ENCODE data around the gene PDCD4.

The PDCD4 gene

DNA sequence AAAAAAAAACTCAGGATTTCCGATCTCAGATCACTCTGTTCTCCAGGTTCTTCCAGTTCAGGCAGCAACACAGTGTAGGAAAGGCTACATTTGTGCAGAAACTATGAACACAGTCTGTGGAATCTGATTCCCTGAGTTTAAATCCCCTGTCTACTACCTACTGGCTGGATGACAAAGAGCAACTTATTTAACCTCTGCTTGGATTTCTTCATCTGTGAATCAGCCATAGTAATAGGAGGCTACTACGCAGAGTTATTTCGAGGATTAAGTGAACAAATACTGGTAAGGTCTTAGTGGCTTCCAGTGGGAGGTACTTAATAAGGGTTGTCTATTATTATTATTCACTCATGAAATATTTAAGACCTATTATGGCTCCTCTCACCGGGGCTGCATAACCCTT lies 44.3 kb upstream of the PDCD4 start:
- Histone ChIP-seq H3K4me2 (ENCODE audit: low read depth, low read length) (no peak overlapping the region), H4K20me1 (ENCODE audit: insufficient read depth, low read length) (no peaks in the 10 kb centered on the region), H2AFZ (ENCODE audit: low read length) (no peak overlapping the region), H3F3A (ENCODE audit: insufficient read depth, low read length) (no peaks in the 10 kb centered on the region), H3K4me1 (ENCODE audit: low read length) (peaks cover 6% of the 10 kb centered on the region; the same call in 1 of the 2 replicates), H3K79me2 (ENCODE audit: low read length) (no peaks in the 10 kb centered on the region), H3K36me3 (replicated peaks; ENCODE audit: insufficient read depth, low read length) (no peaks in the 10 kb centered on the region), H3K9me2 (replicated peaks; ENCODE audit: insufficient read depth, low read length) (no peaks in the 10 kb centered on the region), H3K9ac (ENCODE audit: low read length) (no peak overlapping the region), H3K9me3 (replicated peaks; ENCODE audit: insufficient read depth, low read length) (no peaks in the 10 kb centered on the region), H3K4me3 (ENCODE audit: low read length) (no peak overlapping the region), H3K27ac (ENCODE audit: low read length) (no peak overlapping the region), H3K27me3 (replicated peaks; ENCODE audit: insufficient read depth, low read length) (no peaks in the 10 kb centered on the region)
- DNase-seq = no peak
- TF ChIP-seq EZH2 (optimal IDR thresholded peaks at IDR 0.05; ENCODE audit: low read depth, low read length) (no peak), EZH2phosphoT487 (IDR thresholded peaks at IDR 0.05; ENCODE audit: low read length) (no peak)
- TF ChIP-seq, protein P1, sequence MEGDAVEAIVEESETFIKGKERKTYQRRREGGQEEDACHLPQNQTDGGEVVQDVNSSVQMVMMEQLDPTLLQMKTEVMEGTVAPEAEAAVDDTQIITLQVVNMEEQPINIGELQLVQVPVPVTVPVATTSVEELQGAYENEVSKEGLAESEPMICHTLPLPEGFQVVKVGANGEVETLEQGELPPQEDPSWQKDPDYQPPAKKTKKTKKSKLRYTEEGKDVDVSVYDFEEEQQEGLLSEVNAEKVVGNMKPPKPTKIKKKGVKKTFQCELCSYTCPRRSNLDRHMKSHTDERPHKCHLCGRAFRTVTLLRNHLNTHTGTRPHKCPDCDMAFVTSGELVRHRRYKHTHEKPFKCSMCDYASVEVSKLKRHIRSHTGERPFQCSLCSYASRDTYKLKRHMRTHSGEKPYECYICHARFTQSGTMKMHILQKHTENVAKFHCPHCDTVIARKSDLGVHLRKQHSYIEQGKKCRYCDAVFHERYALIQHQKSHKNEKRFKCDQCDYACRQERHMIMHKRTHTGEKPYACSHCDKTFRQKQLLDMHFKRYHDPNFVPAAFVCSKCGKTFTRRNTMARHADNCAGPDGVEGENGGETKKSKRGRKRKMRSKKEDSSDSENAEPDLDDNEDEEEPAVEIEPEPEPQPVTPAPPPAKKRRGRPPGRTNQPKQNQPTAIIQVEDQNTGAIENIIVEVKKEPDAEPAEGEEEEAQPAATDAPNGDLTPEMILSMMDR (IDR thresholded peaks at IDR 0.05; ENCODE audit: low read length) = no peak

DNA sequence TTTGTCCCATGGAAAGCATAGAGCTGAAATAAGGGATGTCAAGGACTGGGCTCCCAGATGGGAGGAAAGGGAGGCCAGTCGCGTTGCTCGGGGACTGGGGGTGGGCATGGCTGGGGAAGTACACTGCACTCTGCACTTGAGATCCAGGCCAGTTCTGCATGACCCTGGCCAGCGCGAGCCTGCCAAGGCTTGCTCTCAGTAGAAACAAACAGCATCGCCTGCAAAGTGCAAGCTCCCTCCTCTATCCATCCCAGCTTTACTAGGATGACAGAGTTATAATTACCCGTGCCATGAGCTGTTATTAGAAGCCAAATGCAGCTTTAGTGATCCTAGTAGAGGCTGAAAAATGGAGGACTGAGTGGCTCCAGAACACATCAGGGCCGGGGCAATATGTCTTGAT lies 43.9 kb upstream of the PDCD4 start:
- H3K4me1 ChIP-seq (ENCODE audit: low read length) = peaks cover 6% of the 10 kb centered on the region; the same call in 1 of the 2 replicates
- H2AFZ ChIP-seq (ENCODE audit: low read length) = no peak overlapping the region
- H3K9me3 ChIP-seq (replicated peaks; ENCODE audit: insufficient read depth, low read length) = no peaks in the 10 kb centered on the region
- H4K20me1 ChIP-seq (ENCODE audit: insufficient read depth, low read length) = no peaks in the 10 kb centered on the region
- H3K79me2 ChIP-seq (ENCODE audit: low read length) = no peaks in the 10 kb centered on the region
- no peak overlapping the region for H3K9ac ChIP-seq (ENCODE audit: low read length)
- no peaks in the 10 kb centered on the region for H3K27me3 ChIP-seq (replicated peaks; ENCODE audit: insufficient read depth, low read length)
- H3F3A ChIP-seq (ENCODE audit: insufficient read depth, low read length) = no peaks in the 10 kb centered on the region
- H3K4me2 ChIP-seq (ENCODE audit: low read depth, low read length) = no peak overlapping the region
- no peaks in the 10 kb centered on the region for H3K9me2 ChIP-seq (replicated peaks; ENCODE audit: insufficient read depth, low read length)
- no peak overlapping the region for H3K4me3 ChIP-seq (ENCODE audit: low read length)
- no peak for DNase-seq
- H3K27ac ChIP-seq (ENCODE audit: low read length) = no peak overlapping the region
- TF ChIP-seq EZH2 (optimal IDR thresholded peaks at IDR 0.05; ENCODE audit: low read depth, low read length) (no peak), EZH2phosphoT487 (IDR thresholded peaks at IDR 0.05; ENCODE audit: low read length) (no peak)
- TF ChIP-seq, protein P1 (IDR thresholded peaks at IDR 0.05; ENCODE audit: low read length) = no peak
- H3K36me3 ChIP-seq (replicated peaks; ENCODE audit: insufficient read depth, low read length) = no peaks in the 10 kb centered on the region

DNA sequence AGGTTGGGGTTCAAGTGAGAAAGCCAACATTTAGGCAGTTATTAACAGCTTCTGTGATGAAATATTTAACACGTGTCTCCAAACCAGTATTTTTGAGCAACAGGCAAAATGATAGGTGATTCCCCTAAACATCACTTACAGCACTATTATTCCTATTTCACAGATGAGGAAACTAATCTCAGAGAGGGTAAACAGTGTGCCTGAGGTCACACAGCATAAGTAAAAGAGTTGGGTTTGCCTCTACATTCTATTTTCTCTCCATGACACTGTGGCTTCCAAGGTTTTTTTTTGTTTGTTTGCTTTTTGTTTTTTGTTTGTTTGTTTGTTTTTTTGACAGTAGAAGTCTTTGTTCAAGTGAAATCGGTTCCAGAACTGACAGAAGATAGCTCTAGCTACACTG lies 43.2 kb upstream of the PDCD4 start:
- no peaks in the 10 kb centered on the region for H3K27me3 ChIP-seq (replicated peaks; ENCODE audit: insufficient read depth, low read length)
- H3F3A ChIP-seq (ENCODE audit: insufficient read depth, low read length) = no peaks in the 10 kb centered on the region
- no peak overlapping the region for H3K27ac ChIP-seq (ENCODE audit: low read length)
- H3K9ac ChIP-seq (ENCODE audit: low read length) = no peak overlapping the region
- H3K36me3 ChIP-seq (replicated peaks; ENCODE audit: insufficient read depth, low read length) = no peaks in the 10 kb centered on the region
- DNase-seq = no peak
- peaks cover 6% of the 10 kb centered on the region; the same call in 1 of the 2 replicates for H3K4me1 ChIP-seq (ENCODE audit: low read length)
- H3K79me2 ChIP-seq (ENCODE audit: low read length) = no peaks in the 10 kb centered on the region
- H3K4me3 ChIP-seq (ENCODE audit: low read length) = no peak overlapping the region
- TF ChIP-seq EZH2phosphoT487 (IDR thresholded peaks at IDR 0.05; ENCODE audit: low read length) = no peak
- TF ChIP-seq EZH2 (optimal IDR thresholded peaks at IDR 0.05; ENCODE audit: low read depth, low read length) = no peak
- TF ChIP-seq, protein P1 (IDR thresholded peaks at IDR 0.05; ENCODE audit: low read length) = no peak
- no peaks in the 10 kb centered on the region for H4K20me1 ChIP-seq (ENCODE audit: insufficient read depth, low read length)
- H2AFZ ChIP-seq (ENCODE audit: low read length) = no peak overlapping the region
- no peaks in the 10 kb centered on the region for H3K9me3 ChIP-seq (replicated peaks; ENCODE audit: insufficient read depth, low read length)
- H3K4me2 ChIP-seq (ENCODE audit: low read depth, low read length) = no peak overlapping the region
- no peaks in the 10 kb centered on the region for H3K9me2 ChIP-seq (replicated peaks; ENCODE audit: insufficient read depth, low read length)

Data from MM.1S (cell line).